Suppressor macrophage treated with lipopolysaccharide for 4 hours (primary cell): ENCODE results near the gene PLGLB2.
"Not testable (repeated sequence)": the region's sequence is repeated elsewhere in the genome, so short reads cannot be mapped to it uniquely, and the experiment has no call there.

Experiments used
- DNase-seq: peaks from one replicate; pipeline ENCODE4 v3.0.0-alpha.2; 2020

PLGLB2 gene

DNA sequence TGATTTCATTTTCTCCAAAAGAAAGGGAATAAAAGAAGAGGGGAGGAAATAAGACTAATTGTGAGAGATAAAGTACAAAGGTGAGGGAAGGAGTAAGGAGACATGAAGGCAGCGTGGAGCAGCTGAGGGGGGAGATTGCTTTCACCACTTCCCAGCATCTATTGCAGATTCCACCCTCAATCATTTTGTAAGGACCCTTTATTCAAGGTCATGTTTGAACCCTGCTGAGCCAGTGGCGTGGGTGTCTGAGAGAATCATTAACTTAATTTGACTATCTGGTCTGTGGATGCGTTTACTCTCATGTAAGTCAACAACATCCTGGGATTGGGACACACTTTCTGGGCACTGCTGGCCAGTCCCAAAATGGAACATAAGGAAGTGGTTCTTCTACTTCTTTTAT, at the start of gene PLGLB2:
Gene PLGLB2 (plus strand): TSS at position 297 of the 400 bp plus-strand sequence. CDS start 67 bp downstream, at position 364.
- not testable (repeated sequence) for DNase-seq

DNA sequence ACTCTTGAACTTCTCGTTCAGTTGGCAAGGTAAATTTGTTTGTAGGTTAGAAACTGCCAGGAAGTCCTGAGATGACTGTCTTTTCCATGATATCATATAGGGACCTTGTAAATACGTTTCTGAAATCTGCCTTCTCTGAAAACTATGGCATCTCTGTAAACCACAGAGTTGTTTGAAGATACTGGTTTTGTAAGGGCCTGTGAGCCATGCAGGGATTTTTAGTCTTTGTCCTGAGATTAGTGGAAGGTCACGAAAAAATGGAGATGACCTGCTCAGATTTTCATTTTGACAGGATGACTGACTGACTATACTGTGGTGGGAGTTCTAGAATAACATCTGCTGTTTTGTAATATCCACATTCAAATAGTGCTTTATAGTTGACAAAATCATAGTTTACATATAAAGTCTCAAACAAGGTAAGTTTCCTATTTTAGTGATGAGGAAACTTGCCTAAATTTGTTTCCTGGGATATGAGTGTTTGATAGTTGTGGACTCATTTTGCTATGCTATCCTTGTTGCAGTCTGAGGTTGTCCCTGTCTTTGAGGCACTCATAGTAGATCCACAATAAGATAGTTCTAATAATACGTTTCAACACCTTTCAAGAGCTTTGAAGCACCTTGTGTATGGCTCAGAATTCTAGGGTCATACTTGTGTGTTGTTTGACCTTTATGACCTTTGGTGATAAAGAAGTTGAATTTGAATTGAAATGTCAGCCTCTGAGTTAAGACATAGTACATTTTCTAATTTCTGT, 43.1 kb upstream of the PLGLB2 start:
- DNase-seq, result not testable (repeated sequence)

DNA sequence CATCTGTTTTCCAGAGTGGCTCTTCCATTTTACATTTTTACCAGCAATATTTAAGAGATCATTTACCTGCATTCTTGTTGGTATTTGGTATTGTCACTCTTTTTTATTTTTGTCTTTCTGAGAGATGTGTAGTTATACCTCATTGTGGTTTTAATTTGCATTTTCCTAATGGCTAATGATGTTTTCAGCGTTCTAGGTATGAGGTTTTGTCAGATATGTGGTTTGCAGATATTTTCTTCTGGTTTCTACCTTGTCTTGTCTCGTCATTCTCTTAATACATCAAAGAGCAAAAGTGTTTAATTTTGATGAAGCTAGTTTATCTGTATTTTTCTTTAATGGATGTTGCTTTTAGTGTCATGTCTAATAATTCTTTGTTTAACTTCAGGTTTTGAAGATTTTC, 39.5 kb upstream of the PLGLB2 start:
- DNase-seq, result not testable (repeated sequence)

DNA sequence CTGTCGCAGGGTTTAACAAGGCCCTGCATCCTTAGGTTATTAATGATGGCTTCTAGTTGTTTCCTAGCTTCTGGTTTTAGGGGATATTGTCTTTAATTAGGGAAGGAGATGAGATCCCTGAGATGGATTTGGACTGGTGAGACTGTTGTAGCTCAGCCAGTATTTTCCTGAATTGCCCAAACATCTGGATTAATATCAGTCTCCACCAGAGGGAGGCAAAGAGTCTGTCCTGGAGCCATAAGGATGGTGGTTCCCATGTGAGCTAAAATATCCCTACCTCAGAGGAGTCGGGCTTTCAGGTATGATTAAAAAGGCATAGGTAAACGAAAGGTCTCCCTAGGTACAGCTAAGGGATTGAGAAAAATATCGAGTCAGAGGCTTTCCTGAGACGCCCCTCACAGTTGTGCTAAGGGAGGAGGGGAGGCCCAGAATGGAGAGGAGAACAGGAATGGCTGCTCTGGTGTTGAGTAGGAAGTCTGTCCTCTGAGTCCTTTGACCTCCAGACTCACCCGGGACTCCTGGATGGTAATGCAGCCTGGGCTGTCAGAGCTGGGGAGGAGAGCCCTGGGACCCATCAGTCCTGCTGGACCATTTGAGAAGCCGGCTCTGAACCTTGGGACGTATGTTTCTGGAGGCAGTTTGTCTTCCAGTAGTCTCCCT, 19.8 kb upstream of the PLGLB2 start:
- not testable (repeated sequence) for DNase-seq

DNA sequence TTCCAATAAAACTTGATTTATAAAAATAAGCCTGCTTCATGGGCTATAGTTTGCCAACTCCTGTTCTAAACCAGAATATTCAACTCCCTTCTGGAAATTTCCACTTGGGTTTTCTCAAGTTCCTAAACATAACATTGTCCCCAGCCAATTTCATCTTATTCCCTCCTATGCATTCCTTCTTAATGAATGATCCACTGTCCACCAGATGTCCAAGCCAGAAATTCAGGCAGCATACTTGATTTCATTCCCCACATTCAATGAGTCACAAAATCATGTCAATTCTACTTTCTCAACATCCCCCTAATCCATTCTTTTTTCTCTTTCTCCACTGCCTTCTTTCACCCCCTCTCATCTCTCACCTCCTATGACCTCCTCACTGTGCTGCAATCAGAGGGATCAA, 7.0 kb upstream of the PLGLB2 start:
- DNase-seq, result not testable (repeated sequence)

DNA sequence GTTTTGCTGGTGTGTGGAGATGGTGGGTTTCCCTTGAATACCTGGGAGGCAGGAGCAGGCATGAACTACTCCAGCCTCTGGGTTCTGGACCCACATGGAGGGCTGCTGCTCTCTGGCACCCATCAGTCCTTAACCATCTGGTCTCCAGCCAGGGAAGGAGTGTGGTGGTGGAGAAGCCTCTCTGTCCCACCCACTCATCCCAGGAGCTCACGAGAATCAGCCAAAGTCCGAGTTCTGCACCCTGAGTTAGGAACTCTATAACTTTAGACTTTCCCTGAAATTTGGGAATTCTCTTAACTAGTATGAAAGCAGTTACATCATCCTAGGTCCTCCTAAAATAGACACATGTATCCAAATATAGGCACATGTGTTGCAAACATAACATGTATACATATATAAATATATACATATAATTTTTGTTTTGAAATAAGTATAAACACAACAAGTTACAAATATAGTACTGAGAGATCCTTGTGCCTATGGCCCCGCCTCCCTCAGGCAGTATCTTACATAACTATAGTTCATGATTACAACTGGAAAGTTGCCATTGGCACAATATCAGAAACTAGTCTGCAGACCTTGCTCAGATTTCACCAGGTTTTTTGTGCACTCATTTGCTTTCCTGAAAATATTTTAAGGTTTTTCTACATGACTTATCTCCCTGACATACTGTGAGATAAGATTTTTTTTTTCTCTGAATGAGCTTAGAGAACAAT, 5.3 kb upstream of the PLGLB2 start:
- not testable (repeated sequence) for DNase-seq

DNA sequence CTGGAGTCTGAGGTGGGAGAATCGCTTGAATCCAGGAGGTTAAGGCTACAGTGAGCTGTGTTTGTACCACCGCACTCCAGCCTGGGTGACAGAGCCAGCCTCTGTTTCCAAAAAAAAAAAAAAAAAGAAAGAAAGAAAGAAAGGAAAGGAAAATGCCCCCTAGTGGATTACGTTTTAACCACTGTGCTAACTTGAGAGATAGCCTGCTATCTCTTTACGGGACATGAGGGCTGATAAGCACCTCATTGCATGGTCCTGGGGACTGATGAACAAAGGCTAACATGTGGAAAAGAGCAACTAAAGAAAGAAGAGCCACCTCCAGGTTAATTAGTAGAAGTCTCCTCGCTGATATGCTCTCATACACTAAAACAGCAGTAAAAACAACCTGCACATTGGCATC, 4.2 kb upstream of the PLGLB2 start:
- DNase-seq, result not testable (repeated sequence)

DNA sequence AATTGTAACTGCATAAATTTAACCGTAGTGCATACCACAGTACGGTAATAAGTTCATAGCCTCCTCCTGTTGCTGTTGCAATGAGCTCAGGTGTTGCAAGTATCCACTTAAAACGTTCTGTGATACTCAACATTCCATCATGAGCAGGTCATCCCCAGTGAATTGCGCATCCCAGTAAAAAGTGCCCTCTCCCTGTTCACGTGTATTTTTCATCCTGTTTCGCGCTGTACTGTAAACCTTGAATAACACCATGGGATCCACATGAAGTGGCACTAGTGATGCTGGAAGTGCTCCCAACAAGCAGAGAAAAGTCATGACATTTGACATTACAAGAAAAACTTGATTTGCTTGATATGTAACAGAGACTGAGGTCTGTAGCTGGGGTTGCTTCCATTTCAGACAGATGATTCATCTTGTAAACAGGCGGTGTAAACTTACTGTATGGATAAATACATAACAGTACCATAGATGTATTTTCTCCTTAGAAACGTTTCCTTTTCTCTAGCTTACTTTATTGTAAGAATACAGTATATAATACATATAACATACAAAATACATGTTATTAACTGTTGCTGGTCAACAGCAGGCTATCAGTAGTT, 2.4 kb upstream of the PLGLB2 start:
- DNase-seq, result not testable (repeated sequence)

DNA sequence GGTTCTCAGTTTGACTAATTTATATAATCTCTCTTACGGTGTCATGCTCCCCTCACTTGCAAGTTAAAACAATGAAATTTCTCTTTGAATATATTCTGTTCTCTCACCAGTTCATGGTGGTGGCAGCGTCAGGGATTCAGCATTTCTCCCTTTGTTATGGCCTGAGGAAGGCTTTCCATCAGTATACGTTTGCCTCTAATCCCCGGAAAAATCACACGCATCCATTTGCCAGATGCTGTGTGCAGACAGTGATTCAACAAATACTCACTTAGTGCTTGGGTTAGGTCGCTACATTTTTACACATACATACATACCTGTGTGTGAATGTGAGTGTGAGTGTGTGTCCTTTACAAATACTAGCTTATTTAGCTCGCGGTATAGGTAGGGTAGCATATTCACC, 637 bp downstream of the PLGLB2 start:
- not testable (repeated sequence) for DNase-seq

DNA sequence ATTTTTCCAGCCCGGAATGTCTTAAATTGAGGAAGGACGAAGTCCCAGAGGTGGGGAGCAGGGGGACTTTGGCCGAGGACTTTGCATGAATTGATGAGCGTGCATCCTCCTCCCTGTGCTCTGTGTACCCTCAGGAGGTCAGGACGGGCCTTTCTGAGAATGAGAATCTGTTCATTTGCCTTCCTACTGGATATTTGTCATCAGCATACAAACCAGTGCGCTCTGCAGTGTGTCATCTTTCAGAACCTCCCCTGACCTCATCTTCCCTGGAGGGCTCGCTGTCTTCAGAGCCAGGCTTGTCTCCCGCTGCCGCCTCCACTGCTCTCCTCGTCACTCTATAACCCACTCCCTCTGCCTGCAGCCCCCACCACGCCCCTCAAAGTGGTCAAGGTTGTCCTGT, 2.7 kb downstream of the PLGLB2 start:
- not testable (repeated sequence) for DNase-seq

DNA sequence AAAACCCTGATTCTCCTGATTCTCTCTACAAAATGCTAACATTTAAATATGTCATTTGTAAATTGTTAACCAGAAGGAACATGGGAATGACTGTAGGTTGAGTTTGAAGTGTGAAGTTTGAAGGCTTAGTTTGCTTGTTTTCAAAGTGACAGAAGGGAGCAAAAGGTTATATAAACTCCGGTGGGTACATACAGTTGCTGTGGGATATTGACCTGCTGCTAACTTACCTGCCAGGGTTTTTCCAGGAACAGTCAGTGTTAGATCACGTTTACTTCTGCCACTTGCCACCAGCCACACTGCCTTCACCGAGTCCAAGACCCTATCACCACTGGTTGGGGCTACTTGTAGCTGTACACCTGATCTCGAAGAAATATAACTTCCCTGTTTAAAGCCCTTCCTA, 6.9 kb downstream of the PLGLB2 start:
- not testable (repeated sequence) for DNase-seq
